Loucy (cell line): ENCODE results near the gene RTN4.
"Not testable (repeated sequence)": the region's sequence is repeated elsewhere in the genome, so short reads cannot be mapped to it uniquely, and the experiment has no call there.

ENCODE experiments used
- H2AFZ ChIP-seq: fragments of 200-600 bp; sonication (generic); 2 replicates; pipeline ENCODE4 v1.6.0; 2016; ENCODE audit warnings: antibody characterized with exemption, mild to moderate bottlenecking, low read length, moderate library complexity
- H3F3A ChIP-seq: fragments of 200-600 bp; 2 replicates; pipeline ENCODE4 v1.6.0; 2016; ENCODE audit warnings: antibody characterized with exemption, low read depth, mild to moderate bottlenecking
- H3K27me3 ChIP-seq: fragments of 200-600 bp; sonication (generic); 2 replicates; pipeline ENCODE4 v1.6.1; 2014; ENCODE audit warnings: low read length, mild to moderate bottlenecking; ENCODE audit not compliant: insufficient read depth, poor library complexity, severe bottlenecking
- H3K36me3 ChIP-seq: fragments of 200-600 bp; sonication (generic); 2 replicates; pipeline ENCODE4 v1.6.1; 2016; ENCODE audit warnings: low read length; ENCODE audit not compliant: insufficient read depth
- H3K4me1 ChIP-seq: fragments of 200-600 bp; sonication (generic); 2 replicates; pipeline ENCODE4 v1.5.1; 2014; ENCODE audit warnings: low read length, mild to moderate bottlenecking; ENCODE audit not compliant: insufficient read depth, poor library complexity, severe bottlenecking
- H3K4me2 ChIP-seq: fragments of 200-600 bp; sonication (generic); 2 replicates; pipeline ENCODE4 v1.6.0; 2014; ENCODE audit warnings: antibody characterized with exemption, low read length, low read depth, mild to moderate bottlenecking; ENCODE audit not compliant: poor library complexity, severe bottlenecking
- H3K4me3 ChIP-seq: fragments of 200-600 bp; sonication (generic); 2 replicates; pipeline ENCODE4 v1.5.1; 2014; ENCODE audit warnings: low read length, mild to moderate bottlenecking, mixed read lengths; ENCODE audit not compliant: poor library complexity, severe bottlenecking
- H3K79me2 ChIP-seq: fragments of 200-600 bp; sonication (generic); 2 replicates; pipeline ENCODE4 v1.6.1; 2014; ENCODE audit warnings: low read length; ENCODE audit not compliant: insufficient read depth
- H3K9ac ChIP-seq: fragments of 200-600 bp; sonication (generic); 2 replicates; pipeline ENCODE4 v1.6.0; 2014; ENCODE audit warnings: mild to moderate bottlenecking, low read depth, low read length, moderate library complexity; ENCODE audit not compliant: poor library complexity, severe bottlenecking
- H3K9me2 ChIP-seq: fragments of 200-600 bp; sonication (generic); replicated peaks from 2 replicates; pipeline ENCODE4 v1.6.1; 2016; ENCODE audit warnings: low read depth, low read length, mixed read lengths
- H3K9me3 ChIP-seq: fragments of 200-600 bp; sonication (generic); 2 replicates; pipeline ENCODE4 v1.6.1; 2014; ENCODE audit warnings: mild to moderate bottlenecking, antibody characterized with exemption, low read length, low read depth; ENCODE audit not compliant: insufficient read depth
- H4K20me1 ChIP-seq: fragments of 200-600 bp; sonication (generic); 2 replicates; pipeline ENCODE4 v1.6.0; 2014; ENCODE audit warnings: antibody characterized with exemption, low read length, mild to moderate bottlenecking; ENCODE audit not compliant: insufficient read depth, poor library complexity, severe bottlenecking
- EZH2phosphoT487 ChIP-seq: fragments of 200-600 bp; IDR thresholded peaks from 2 replicates; pipeline ENCODE4 v1.6.1; 2018; ENCODE audit warnings: antibody characterized with exemption, mild to moderate bottlenecking, moderate library complexity, borderline replicate concordance
- TF ChIP-seq, protein P1 (sequence below): fragments of 200-600 bp; sonication (generic); conservative IDR thresholded peaks from 2 replicates; pipeline ENCODE4 v1.5.1; 2014; ENCODE audit warnings: mild to moderate bottlenecking, antibody characterized with exemption, low read length

The RTN4 gene

DNA sequence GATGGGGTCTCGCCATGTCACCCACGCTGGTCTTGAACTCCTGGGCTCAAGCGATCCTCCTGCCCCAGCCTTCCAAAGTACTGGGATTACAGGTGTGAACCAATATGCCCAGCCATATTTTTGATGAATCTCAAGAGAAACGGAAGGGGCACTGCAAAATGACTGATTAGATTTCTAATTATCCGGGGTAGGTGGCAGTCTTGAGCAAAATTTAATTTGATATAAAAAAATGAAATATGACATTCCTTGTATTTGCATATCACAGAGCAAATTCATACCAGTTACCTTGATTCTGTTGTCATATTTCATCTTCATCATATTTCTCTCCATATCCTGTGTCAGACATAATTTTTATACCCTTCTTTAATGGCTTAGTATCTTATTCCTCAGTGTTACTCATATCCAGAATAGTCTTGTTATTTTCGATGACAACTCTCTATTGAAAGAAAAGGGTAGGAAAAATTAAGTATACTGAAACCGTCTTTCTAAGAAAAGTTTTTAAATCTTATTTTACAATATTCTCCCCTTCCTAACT lies 30.0 kb upstream of the RTN4 start:
- no peaks in the 10 kb centered on the region for H3K79me2 ChIP-seq

DNA sequence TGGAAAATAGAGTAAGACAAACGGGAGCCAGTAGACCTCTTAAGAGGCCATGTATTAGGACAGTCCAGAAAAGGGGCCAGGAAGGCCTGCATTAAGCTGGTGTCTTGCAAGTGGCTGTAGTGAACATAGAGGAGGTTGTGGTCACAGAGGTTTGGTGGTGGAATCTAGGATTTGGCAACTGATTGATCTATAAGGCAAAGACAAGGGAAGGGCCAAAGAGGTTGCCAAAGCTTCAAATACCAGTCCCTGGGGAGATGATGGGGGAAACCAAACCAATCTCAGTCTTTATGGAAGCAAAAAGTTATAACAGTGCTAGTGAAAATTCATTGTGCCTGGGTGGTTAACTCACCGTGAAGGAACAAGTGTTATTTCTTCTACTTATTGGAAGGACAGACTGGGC lies 28.7 kb upstream of the RTN4 start:
- TF ChIP-seq, protein P1, sequence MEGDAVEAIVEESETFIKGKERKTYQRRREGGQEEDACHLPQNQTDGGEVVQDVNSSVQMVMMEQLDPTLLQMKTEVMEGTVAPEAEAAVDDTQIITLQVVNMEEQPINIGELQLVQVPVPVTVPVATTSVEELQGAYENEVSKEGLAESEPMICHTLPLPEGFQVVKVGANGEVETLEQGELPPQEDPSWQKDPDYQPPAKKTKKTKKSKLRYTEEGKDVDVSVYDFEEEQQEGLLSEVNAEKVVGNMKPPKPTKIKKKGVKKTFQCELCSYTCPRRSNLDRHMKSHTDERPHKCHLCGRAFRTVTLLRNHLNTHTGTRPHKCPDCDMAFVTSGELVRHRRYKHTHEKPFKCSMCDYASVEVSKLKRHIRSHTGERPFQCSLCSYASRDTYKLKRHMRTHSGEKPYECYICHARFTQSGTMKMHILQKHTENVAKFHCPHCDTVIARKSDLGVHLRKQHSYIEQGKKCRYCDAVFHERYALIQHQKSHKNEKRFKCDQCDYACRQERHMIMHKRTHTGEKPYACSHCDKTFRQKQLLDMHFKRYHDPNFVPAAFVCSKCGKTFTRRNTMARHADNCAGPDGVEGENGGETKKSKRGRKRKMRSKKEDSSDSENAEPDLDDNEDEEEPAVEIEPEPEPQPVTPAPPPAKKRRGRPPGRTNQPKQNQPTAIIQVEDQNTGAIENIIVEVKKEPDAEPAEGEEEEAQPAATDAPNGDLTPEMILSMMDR = no peak
- TF ChIP-seq EZH2phosphoT487 = no peak
- H3K9ac ChIP-seq = no peak overlapping the region
- no peak overlapping the region for H2AFZ ChIP-seq

More for the DNA sequence above, 30.0 kb upstream of the RTN4 start:
- Histone ChIP-seq H3K27me3 (no peaks in the 10 kb centered on the region), H3K9me3 (no peaks in the 10 kb centered on the region), H3K36me3 (no peaks in the 10 kb centered on the region), H3K9ac (no peak overlapping the region), H3F3A (no peaks in the 10 kb centered on the region), H3K4me1 (no peaks in the 10 kb centered on the region), H3K4me3 (no peak overlapping the region), H2AFZ (no peak overlapping the region), H3K9me2 (no peaks in the 10 kb centered on the region), H3K4me2 (no peak overlapping the region), H4K20me1 (no peaks in the 10 kb centered on the region)
- TF ChIP-seq, protein P1 = no peak; the same call in 1 of the 2 replicates
- no peak for TF ChIP-seq EZH2phosphoT487

DNA sequence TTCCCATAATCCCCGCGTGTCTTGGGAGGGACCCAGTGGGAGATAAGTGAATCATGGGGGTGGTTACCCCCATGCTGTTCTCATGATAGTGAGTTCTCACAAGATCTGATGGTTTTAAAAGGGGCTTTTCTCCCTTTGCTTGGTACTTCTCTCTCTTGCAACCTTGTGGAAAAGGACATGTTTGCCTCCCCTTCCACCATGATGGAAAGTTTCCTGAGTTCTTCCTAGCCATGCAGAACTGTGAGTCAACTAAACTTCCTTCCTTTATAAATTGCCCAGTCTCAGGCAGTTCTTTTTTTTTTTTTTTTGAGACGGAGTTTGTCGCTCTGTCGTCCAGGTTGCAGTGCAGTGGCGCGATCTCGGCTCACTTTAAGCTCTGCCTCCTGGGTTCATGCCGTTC lies 26.5 kb upstream of the RTN4 start:
- Histone ChIP-seq H3K9me2 (no peaks in the 10 kb centered on the region), H3K79me2 (no peaks in the 10 kb centered on the region), H4K20me1 (no peaks in the 10 kb centered on the region), H3K9ac (no peak overlapping the region), H3K27me3 (no peaks in the 10 kb centered on the region), H3K4me1 (no peaks in the 10 kb centered on the region), H3F3A (no peaks in the 10 kb centered on the region), H3K9me3 (no peaks in the 10 kb centered on the region), H3K4me3 (no peak overlapping the region), H2AFZ (no peak overlapping the region), H3K4me2 (no peak overlapping the region), H3K36me3 (no peaks in the 10 kb centered on the region)
- no peak for TF ChIP-seq EZH2phosphoT487
- TF ChIP-seq, protein P1 = no peak

More for the DNA sequence above, 28.7 kb upstream of the RTN4 start:
- Histone ChIP-seq H3K9me2 (no peaks in the 10 kb centered on the region), H3K4me1 (no peaks in the 10 kb centered on the region), H3K27me3 (no peaks in the 10 kb centered on the region), H3K4me2 (no peak overlapping the region), H3K79me2 (no peaks in the 10 kb centered on the region), H3F3A (no peaks in the 10 kb centered on the region), H3K9me3 (no peaks in the 10 kb centered on the region), H3K36me3 (no peaks in the 10 kb centered on the region), H3K4me3 (no peak overlapping the region), H4K20me1 (no peaks in the 10 kb centered on the region)

DNA sequence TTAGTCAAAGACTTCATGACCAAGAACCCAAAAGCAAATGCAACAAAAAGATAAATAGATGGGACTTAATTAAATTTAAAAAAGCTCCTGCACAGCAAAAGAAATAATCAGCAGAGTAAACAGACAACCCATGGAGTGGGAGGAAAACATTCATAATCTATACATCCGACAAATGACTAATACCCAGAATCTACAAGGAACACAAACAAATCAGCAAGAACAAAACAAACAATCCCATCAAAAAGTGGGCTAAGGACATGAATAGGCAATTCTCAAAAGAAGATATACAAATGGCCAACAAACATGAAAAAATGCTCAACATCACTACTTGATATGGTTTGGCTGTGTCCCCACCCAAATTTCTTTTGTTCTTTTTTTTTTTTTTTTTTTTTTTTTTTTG lies 25.8 kb upstream of the RTN4 start:
- not testable (repeated sequence) for H3K4me1 ChIP-seq, H3K9ac ChIP-seq, H3K27me3 ChIP-seq, H4K20me1 ChIP-seq, H3K79me2 ChIP-seq, H3K9me2 ChIP-seq, H2AFZ ChIP-seq, H3K4me3 ChIP-seq, H3K36me3 ChIP-seq, H3K4me2 ChIP-seq, H3K9me3 ChIP-seq, H3F3A ChIP-seq
